IPS-15b (cell line): ENCODE measurements around the gene PTGER2.

ENCODE experiments used
- H3K27me3 ChIP-seq: one replicate; pipeline ENCODE4 v1.6.1; 2013; ENCODE audit warnings: low read length; ENCODE audit not compliant: control insufficient read depth, insufficient read depth
- H3K36me3 ChIP-seq: one replicate; pipeline ENCODE4 v1.6.1; 2013; ENCODE audit warnings: low read length; ENCODE audit not compliant: control insufficient read depth, insufficient read depth
- H3K4me1 ChIP-seq: one replicate; pipeline ENCODE4 v1.6.1; 2013; ENCODE audit warnings: mild to moderate bottlenecking, low read length; ENCODE audit not compliant: control insufficient read depth, insufficient read depth
- H3K4me3 ChIP-seq: one replicate; pipeline ENCODE4 v1.5.1; 2013; ENCODE audit warnings: low read depth, low read length
- H3K9ac ChIP-seq: one replicate; pipeline ENCODE4 v1.6.1; 2013; ENCODE audit warnings: low read depth, mild to moderate bottlenecking, low read length
- H3K9me3 ChIP-seq: one replicate; pipeline ENCODE4 v1.6.1; 2013; ENCODE audit warnings: mild to moderate bottlenecking, low read length; ENCODE audit not compliant: control insufficient read depth, insufficient read depth

The PTGER2 gene

GRCh38 chr14:52313903-52314594 lies at the start of gene PTGER2:
Gene PTGER2, plus strand, starts transcription at chr14:52314312. Its CDS starts 237 bp downstream, at chr14:52314549.
- peak within 1 kb of the TSS; percentile 78 for H3K4me3 ChIP-seq
- peaks cover 85% of the 10 kb centered on the region for H3K27me3 ChIP-seq
- H3K36me3 ChIP-seq, result no peaks in the 10 kb centered on the region
- H3K4me1 ChIP-seq, result peaks cover 5% of the 10 kb centered on the region
- peak within 1 kb of the TSS; percentile 32 for H3K9ac ChIP-seq
- no peaks in the 10 kb centered on the region for H3K9me3 ChIP-seq

GRCh38 chr14:52265253-52265652 lies 48.9 kb upstream of the PTGER2 start:
- no peak overlapping the region for H3K4me3 ChIP-seq
- H3K36me3 ChIP-seq, result no peaks in the 10 kb centered on the region
- H3K27me3 ChIP-seq, result peaks cover 50% of the 10 kb centered on the region
- H3K4me1 ChIP-seq, result peaks cover 8% of the 10 kb centered on the region
- no peaks in the 10 kb centered on the region for H3K9me3 ChIP-seq
- H3K9ac ChIP-seq, result no peak overlapping the region

- no peak overlapping the region for H3K9ac ChIP-seq
- peaks cover 8% of the 10 kb centered on the region for H3K4me1 ChIP-seq
- H3K4me3 ChIP-seq, result no peak overlapping the region
- no peaks in the 10 kb centered on the region for H3K36me3 ChIP-seq
- no peaks in the 10 kb centered on the region for H3K9me3 ChIP-seq
- H3K27me3 ChIP-seq, result peaks cover 53% of the 10 kb centered on the region
Measured at GRCh38 chr14:52266179-52266578, 47.9 kb upstream of the PTGER2 start.

GRCh38 chr14:52266782-52267181 lies 47.3 kb upstream of the PTGER2 start:
- Histone ChIP-seq H3K9ac (no peak overlapping the region), H3K4me3 (peak overlapping the region; percentile 71), H3K4me1 (peaks cover 8% of the 10 kb centered on the region), H3K27me3 (peaks cover 53% of the 10 kb centered on the region), H3K36me3 (no peaks in the 10 kb centered on the region), H3K9me3 (no peaks in the 10 kb centered on the region)

GRCh38 chr14:52267501-52268278 lies 46.4 kb upstream of the PTGER2 start, which contains the start of gene PTGDR:
Gene PTGDR, plus strand, starts transcription at chr14:52267698. Its CDS starts 117 bp downstream, at chr14:52267815.
- no peaks in the 10 kb centered on the region for H3K9me3 ChIP-seq
- peaks cover 8% of the 10 kb centered on the region for H3K4me1 ChIP-seq
- peak within 1 kb of the TSS; percentile 47 for H3K9ac ChIP-seq
- peaks cover 53% of the 10 kb centered on the region for H3K27me3 ChIP-seq
- H3K4me3 ChIP-seq, result peak within 1 kb of the TSS; percentile 71
- H3K36me3 ChIP-seq, result no peaks in the 10 kb centered on the region

GRCh38 chr14:52268279-52269061 lies 45.6 kb upstream of the PTGER2 start:
- Histone ChIP-seq H3K9me3 (no peaks in the 10 kb centered on the region), H3K4me1 (peaks cover 8% of the 10 kb centered on the region), H3K36me3 (no peaks in the 10 kb centered on the region), H3K9ac (peak overlapping the region; percentile 47), H3K4me3 (peak overlapping the region; percentile 71), H3K27me3 (peaks cover 53% of the 10 kb centered on the region)

- Histone ChIP-seq H3K4me3 (peak overlapping the region; percentile 71), H3K36me3 (no peaks in the 10 kb centered on the region), H3K9me3 (no peaks in the 10 kb centered on the region), H3K27me3 (peaks cover 53% of the 10 kb centered on the region), H3K4me1 (peaks cover 8% of the 10 kb centered on the region), H3K9ac (no peak overlapping the region)
Measured at GRCh38 chr14:52269100-52269499, 45.0 kb upstream of the PTGER2 start.

- Histone ChIP-seq H3K9me3 (no peaks in the 10 kb centered on the region), H3K36me3 (no peaks in the 10 kb centered on the region), H3K4me3 (no peak overlapping the region), H3K27me3 (peaks cover 53% of the 10 kb centered on the region), H3K9ac (no peak overlapping the region), H3K4me1 (peaks cover 8% of the 10 kb centered on the region)
Measured at GRCh38 chr14:52269982-52270381, 44.1 kb upstream of the PTGER2 start.

GRCh38 chr14:52271538-52271937 lies 42.6 kb upstream of the PTGER2 start:
- no peaks in the 10 kb centered on the region for H3K36me3 ChIP-seq
- peaks cover 8% of the 10 kb centered on the region for H3K4me1 ChIP-seq
- no peak overlapping the region for H3K4me3 ChIP-seq
- no peak overlapping the region for H3K9ac ChIP-seq
- H3K27me3 ChIP-seq, result peaks cover 38% of the 10 kb centered on the region
- H3K9me3 ChIP-seq, result no peaks in the 10 kb centered on the region

GRCh38 chr14:52272375-52272774 lies 41.7 kb upstream of the PTGER2 start:
- peaks cover 30% of the 10 kb centered on the region for H3K27me3 ChIP-seq
- peaks cover 5% of the 10 kb centered on the region for H3K4me1 ChIP-seq
- H3K9me3 ChIP-seq, result no peaks in the 10 kb centered on the region
- no peak overlapping the region for H3K9ac ChIP-seq
- H3K36me3 ChIP-seq, result no peaks in the 10 kb centered on the region
- H3K4me3 ChIP-seq, result no peak overlapping the region

- H3K9me3 ChIP-seq, result no peaks in the 10 kb centered on the region
- no peaks in the 10 kb centered on the region for H3K36me3 ChIP-seq
- H3K27me3 ChIP-seq, result peaks cover 3% of the 10 kb centered on the region
- no peak overlapping the region for H3K4me3 ChIP-seq
- H3K4me1 ChIP-seq, result peaks cover 4% of the 10 kb centered on the region
- no peak overlapping the region for H3K9ac ChIP-seq
Measured at GRCh38 chr14:52275372-52275771, 38.7 kb upstream of the PTGER2 start.
